ENCODE measurements around the gene CNPY2.

The CNPY2 gene

GRCh38 chr12:56304872-56305590 is 10.8 kb downstream of the CNPY2 start:
- no peak for TF ChIP-seq TAF1 (IDR thresholded peaks at IDR 0.05; ENCODE audit: borderline replicate concordance, low read depth, low read length)
- no peak for TF ChIP-seq POLR2A (IDR thresholded peaks at IDR 0.05; ENCODE audit: low read depth, low read length)
- no peak for TF ChIP-seq POLR2AphosphoS5 (IDR thresholded peaks at IDR 0.05; ENCODE audit: low read depth, low read length)
- FAIRE-seq (no peak), DNase-seq (ENCODE audit: insufficient read length) (no peak)

GRCh38 chr12:56304276-56304675 is 11.5 kb downstream of the CNPY2 start:
- TF ChIP-seq POLR2A (IDR thresholded peaks at IDR 0.05; ENCODE audit: low read depth, low read length) (no peak), TAF1 (IDR thresholded peaks at IDR 0.05; ENCODE audit: borderline replicate concordance, low read depth, low read length) (no peak), POLR2AphosphoS5 (IDR thresholded peaks at IDR 0.05; ENCODE audit: low read depth, low read length) (no peak)
- FAIRE-seq (no peak), DNase-seq (ENCODE audit: insufficient read length) (no peak)

- FAIRE-seq (no peak), DNase-seq (ENCODE audit: insufficient read length) (no peak)
- TF ChIP-seq POLR2A (IDR thresholded peaks at IDR 0.05; ENCODE audit: low read depth, low read length) (no peak), POLR2AphosphoS5 (IDR thresholded peaks at IDR 0.05; ENCODE audit: low read depth, low read length) (no peak; the same call in 1 of the 2 replicates), TAF1 (IDR thresholded peaks at IDR 0.05; ENCODE audit: borderline replicate concordance, low read depth, low read length) (no peak)
Measured at GRCh38 chr12:56300644-56301464, 14.9 kb downstream of the CNPY2 start.

GRCh38 chr12:56299853-56300643 is 15.7 kb downstream of the CNPY2 start, which contains the start of gene CS:
TSS of gene CS (minus strand) at chr12:56300330. CDS start at chr12:56300201, 129 bp downstream.
- peak; percentile 43; the same call in 1 of the 2 replicates for TF ChIP-seq POLR2A (IDR thresholded peaks at IDR 0.05; ENCODE audit: low read depth, low read length)
- TF ChIP-seq TAF1 (IDR thresholded peaks at IDR 0.05; ENCODE audit: borderline replicate concordance, low read depth, low read length) = no peak
- TF ChIP-seq POLR2AphosphoS5 (IDR thresholded peaks at IDR 0.05; ENCODE audit: low read depth, low read length) = peak; percentile 47; the same call in 1 of the 2 replicates
- peak; percentile 88 for DNase-seq (ENCODE audit: insufficient read length)
- peak; percentile 92 for FAIRE-seq

- TF ChIP-seq TAF1 (IDR thresholded peaks at IDR 0.05; ENCODE audit: borderline replicate concordance, low read depth, low read length) = peak; percentile 15; the same call in 1 of the 2 replicates
- TF ChIP-seq POLR2AphosphoS5 (IDR thresholded peaks at IDR 0.05; ENCODE audit: low read depth, low read length) = no peak
- no peak for DNase-seq (ENCODE audit: insufficient read length)
- FAIRE-seq = no peak
Measured at GRCh38 chr12:56299308-56299852, 16.4 kb downstream of the CNPY2 start.

- DNase-seq (ENCODE audit: insufficient read length) (no peak), FAIRE-seq (no peak)
- TF ChIP-seq POLR2AphosphoS5 (IDR thresholded peaks at IDR 0.05; ENCODE audit: low read depth, low read length) = no peak
- TF ChIP-seq POLR2A (IDR thresholded peaks at IDR 0.05; ENCODE audit: low read depth, low read length) = no peak
- no peak for TF ChIP-seq TAF1 (IDR thresholded peaks at IDR 0.05; ENCODE audit: borderline replicate concordance, low read depth, low read length)
Measured at GRCh38 chr12:56298828-56299227, 17.0 kb downstream of the CNPY2 start.

- no peak for FAIRE-seq
- TF ChIP-seq POLR2A (IDR thresholded peaks at IDR 0.05; ENCODE audit: low read depth, low read length) (no peak), POLR2AphosphoS5 (IDR thresholded peaks at IDR 0.05; ENCODE audit: low read depth, low read length) (no peak), TAF1 (IDR thresholded peaks at IDR 0.05; ENCODE audit: borderline replicate concordance, low read depth, low read length) (no peak)
- no peak for DNase-seq (ENCODE audit: insufficient read length)
Measured at GRCh38 chr12:56297400-56297799, 18.4 kb downstream of the CNPY2 start.

- TF ChIP-seq POLR2A (IDR thresholded peaks at IDR 0.05; ENCODE audit: low read depth, low read length) (no peak), POLR2AphosphoS5 (IDR thresholded peaks at IDR 0.05; ENCODE audit: low read depth, low read length) (no peak), TAF1 (IDR thresholded peaks at IDR 0.05; ENCODE audit: borderline replicate concordance, low read depth, low read length) (no peak)
- FAIRE-seq (no peak), DNase-seq (ENCODE audit: insufficient read length) (no peak)
Measured at GRCh38 chr12:56296295-56296694, 19.5 kb downstream of the CNPY2 start.

GRCh38 chr12:56293795-56294194 is 22.0 kb downstream of the CNPY2 start:
- FAIRE-seq (no peak), DNase-seq (ENCODE audit: insufficient read length) (no peak)
- TF ChIP-seq POLR2A (IDR thresholded peaks at IDR 0.05; ENCODE audit: low read depth, low read length) = no peak
- TF ChIP-seq POLR2AphosphoS5 (IDR thresholded peaks at IDR 0.05; ENCODE audit: low read depth, low read length) = no peak
- no peak for TF ChIP-seq TAF1 (IDR thresholded peaks at IDR 0.05; ENCODE audit: borderline replicate concordance, low read depth, low read length)

- TF ChIP-seq POLR2AphosphoS5 (IDR thresholded peaks at IDR 0.05; ENCODE audit: low read depth, low read length) (no peak), POLR2A (IDR thresholded peaks at IDR 0.05; ENCODE audit: low read depth, low read length) (no peak)
- DNase-seq (ENCODE audit: insufficient read length) (no peak), FAIRE-seq (no peak)
Measured at GRCh38 chr12:56288705-56289387, 26.9 kb downstream of the CNPY2 start.

Measured in GM12892 (cell line).